Measurements from ENCODE around the gene VPS33A. TPM values are rescaled to one million over a fixed set of nuclear protein-coding genes. Genes with fewer than 3 reads are reported as not detected.

VPS33A gene
- total and polyA plus RNA-seq, 2 experiments from 2014 or later, result 19.5 to 48.0 TPM

DNA sequence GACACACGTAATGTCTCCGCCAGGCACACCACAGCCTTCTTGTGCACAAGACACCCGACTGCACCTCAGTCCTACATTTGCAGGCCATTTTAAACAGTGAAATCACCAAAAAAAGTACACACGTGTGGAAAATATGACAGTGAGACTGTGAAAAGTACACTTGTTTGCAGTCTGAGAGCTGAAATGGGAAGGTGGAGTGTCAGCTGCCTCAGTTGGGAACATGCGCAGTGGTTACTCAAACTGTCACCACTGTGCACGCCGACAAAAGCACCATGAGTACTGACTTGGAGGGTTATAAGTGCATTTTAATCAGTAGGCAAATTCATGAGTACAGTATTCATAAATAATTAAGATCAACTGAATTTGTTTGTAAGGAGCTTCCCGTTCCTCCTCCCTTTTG, 15.8 kb downstream of the VPS33A start:
- Mint-ChIP-seq H3K27ac (no peak overlapping the region), H3K9me3 (no peaks in the 10 kb centered on the region), H3K4me1 (no peaks in the 10 kb centered on the region), H3K4me3 (no peak overlapping the region), H3K27me3 (ENCODE audit: insufficient read depth, low read depth, poor library complexity) (peaks cover 4% of the 10 kb centered on the region), H3K36me3 (ENCODE audit: low read depth) (peaks cover 9% of the 10 kb centered on the region)
- H3K4me2 ChIP-seq, result no peak overlapping the region
- no peaks in the 10 kb centered on the region; the same call in none of the 2 replicates for H4K20me1 ChIP-seq (replicated peaks; ENCODE audit: insufficient read depth)
- no peak for TF ChIP-seq NANOG (IDR thresholded peaks at IDR 0.05; ENCODE audit: borderline replicate concordance)
- TF ChIP-seq EZH2 (IDR thresholded peaks at IDR 0.05; ENCODE audit: low read depth, unreplicated experiment), result no peak
- TF ChIP-seq, protein P1, sequence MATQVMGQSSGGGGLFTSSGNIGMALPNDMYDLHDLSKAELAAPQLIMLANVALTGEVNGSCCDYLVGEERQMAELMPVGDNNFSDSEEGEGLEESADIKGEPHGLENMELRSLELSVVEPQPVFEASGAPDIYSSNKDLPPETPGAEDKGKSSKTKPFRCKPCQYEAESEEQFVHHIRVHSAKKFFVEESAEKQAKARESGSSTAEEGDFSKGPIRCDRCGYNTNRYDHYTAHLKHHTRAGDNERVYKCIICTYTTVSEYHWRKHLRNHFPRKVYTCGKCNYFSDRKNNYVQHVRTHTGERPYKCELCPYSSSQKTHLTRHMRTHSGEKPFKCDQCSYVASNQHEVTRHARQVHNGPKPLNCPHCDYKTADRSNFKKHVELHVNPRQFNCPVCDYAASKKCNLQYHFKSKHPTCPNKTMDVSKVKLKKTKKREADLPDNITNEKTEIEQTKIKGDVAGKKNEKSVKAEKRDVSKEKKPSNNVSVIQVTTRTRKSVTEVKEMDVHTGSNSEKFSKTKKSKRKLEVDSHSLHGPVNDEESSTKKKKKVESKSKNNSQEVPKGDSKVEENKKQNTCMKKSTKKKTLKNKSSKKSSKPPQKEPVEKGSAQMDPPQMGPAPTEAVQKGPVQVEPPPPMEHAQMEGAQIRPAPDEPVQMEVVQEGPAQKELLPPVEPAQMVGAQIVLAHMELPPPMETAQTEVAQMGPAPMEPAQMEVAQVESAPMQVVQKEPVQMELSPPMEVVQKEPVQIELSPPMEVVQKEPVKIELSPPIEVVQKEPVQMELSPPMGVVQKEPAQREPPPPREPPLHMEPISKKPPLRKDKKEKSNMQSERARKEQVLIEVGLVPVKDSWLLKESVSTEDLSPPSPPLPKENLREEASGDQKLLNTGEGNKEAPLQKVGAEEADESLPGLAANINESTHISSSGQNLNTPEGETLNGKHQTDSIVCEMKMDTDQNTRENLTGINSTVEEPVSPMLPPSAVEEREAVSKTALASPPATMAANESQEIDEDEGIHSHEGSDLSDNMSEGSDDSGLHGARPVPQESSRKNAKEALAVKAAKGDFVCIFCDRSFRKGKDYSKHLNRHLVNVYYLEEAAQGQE (IDR thresholded peaks at IDR 0.05; ENCODE audit: unreplicated experiment), result no peak
- TF ChIP-seq, protein P2, sequence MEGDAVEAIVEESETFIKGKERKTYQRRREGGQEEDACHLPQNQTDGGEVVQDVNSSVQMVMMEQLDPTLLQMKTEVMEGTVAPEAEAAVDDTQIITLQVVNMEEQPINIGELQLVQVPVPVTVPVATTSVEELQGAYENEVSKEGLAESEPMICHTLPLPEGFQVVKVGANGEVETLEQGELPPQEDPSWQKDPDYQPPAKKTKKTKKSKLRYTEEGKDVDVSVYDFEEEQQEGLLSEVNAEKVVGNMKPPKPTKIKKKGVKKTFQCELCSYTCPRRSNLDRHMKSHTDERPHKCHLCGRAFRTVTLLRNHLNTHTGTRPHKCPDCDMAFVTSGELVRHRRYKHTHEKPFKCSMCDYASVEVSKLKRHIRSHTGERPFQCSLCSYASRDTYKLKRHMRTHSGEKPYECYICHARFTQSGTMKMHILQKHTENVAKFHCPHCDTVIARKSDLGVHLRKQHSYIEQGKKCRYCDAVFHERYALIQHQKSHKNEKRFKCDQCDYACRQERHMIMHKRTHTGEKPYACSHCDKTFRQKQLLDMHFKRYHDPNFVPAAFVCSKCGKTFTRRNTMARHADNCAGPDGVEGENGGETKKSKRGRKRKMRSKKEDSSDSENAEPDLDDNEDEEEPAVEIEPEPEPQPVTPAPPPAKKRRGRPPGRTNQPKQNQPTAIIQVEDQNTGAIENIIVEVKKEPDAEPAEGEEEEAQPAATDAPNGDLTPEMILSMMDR (conservative IDR thresholded peaks at IDR 0.05; ENCODE audit: low read depth in 2 of 2), result no peak
- no peak for TF ChIP-seq ZNF331 (CRISPR knock-in tag; IDR thresholded peaks at IDR 0.05; ENCODE audit: low read depth)
- TF ChIP-seq POLR2AphosphoS5 (IDR thresholded peaks at IDR 0.05; ENCODE audit: low read depth), result no peak
- TF ChIP-seq, protein P3, sequence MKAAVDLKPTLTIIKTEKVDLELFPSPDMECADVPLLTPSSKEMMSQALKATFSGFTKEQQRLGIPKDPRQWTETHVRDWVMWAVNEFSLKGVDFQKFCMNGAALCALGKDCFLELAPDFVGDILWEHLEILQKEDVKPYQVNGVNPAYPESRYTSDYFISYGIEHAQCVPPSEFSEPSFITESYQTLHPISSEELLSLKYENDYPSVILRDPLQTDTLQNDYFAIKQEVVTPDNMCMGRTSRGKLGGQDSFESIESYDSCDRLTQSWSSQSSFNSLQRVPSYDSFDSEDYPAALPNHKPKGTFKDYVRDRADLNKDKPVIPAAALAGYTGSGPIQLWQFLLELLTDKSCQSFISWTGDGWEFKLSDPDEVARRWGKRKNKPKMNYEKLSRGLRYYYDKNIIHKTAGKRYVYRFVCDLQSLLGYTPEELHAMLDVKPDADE (IDR thresholded peaks at IDR 0.05), result no peak
- no peak overlapping the region for H3K27ac ChIP-seq (ENCODE audit: low read depth)
- H3K79me2 ChIP-seq (replicated peaks; ENCODE audit: insufficient read depth), result 0 out of 2 replicates have a peak, but pooled peaks cover 7% of the 10 kb centered on the region
- H3F3A ChIP-seq (replicated peaks; ENCODE audit: low read depth), result 0 out of 2 replicates have a peak, but pooled peaks cover 3% of the 10 kb centered on the region
- H3K36me3 ChIP-seq (ENCODE audit: insufficient read depth), result 0 out of 2 replicates have a peak, but pooled peaks cover 3% of the 10 kb centered on the region
- no peak overlapping the region for H3K4me3 ChIP-seq
- H3K27me3 ChIP-seq (ENCODE audit: insufficient read depth), result no peaks in the 10 kb centered on the region
- no peaks in the 10 kb centered on the region for H3K9me2 ChIP-seq (ENCODE audit: insufficient read depth)
- no peak for ATAC-seq
- H2AFZ ChIP-seq, result no peak overlapping the region
- H3K4me1 ChIP-seq (ENCODE audit: insufficient read depth), result no peaks in the 10 kb centered on the region
- no peak for DNase-seq (ENCODE audit: low spot score)

DNA sequence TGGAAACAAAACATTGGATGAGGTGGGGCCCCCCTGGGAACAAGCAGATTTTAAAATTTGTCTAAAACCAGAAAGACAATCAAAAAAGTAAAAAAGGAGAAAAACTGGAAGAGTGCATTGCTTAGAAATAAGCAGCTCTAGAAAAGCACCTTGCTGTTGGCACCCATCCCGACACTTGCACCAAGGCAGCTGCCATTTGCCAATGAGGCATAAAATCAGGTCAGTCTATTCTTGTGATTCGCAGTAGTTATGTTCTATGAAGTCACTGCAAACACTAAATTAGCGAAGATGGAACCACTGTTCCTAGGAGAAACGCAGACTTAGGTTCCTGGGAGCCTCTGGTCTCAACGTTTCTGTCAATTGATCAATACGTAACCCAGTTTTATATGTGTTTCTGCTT, 16.2 kb downstream of the VPS33A start:
- no peak for ATAC-seq
- no peak overlapping the region for H3K4me3 ChIP-seq

More for the DNA sequence above, 16.2 kb downstream of the VPS33A start:
- Histone ChIP-seq H3K79me2 (replicated peaks; ENCODE audit: insufficient read depth) (0 out of 2 replicates have a peak, but pooled peaks cover 7% of the 10 kb centered on the region), H3F3A (replicated peaks; ENCODE audit: low read depth) (0 out of 2 replicates have a peak, but pooled peaks cover 3% of the 10 kb centered on the region), H3K4me1 (ENCODE audit: insufficient read depth) (no peaks in the 10 kb centered on the region), H3K27me3 (ENCODE audit: insufficient read depth) (no peaks in the 10 kb centered on the region), H2AFZ (no peak overlapping the region), H3K4me2 (no peak overlapping the region), H3K27ac (ENCODE audit: low read depth) (no peak overlapping the region), H3K36me3 (ENCODE audit: insufficient read depth) (0 out of 2 replicates have a peak, but pooled peaks cover 3% of the 10 kb centered on the region), H4K20me1 (replicated peaks; ENCODE audit: insufficient read depth) (no peaks in the 10 kb centered on the region; the same call in none of the 2 replicates), H3K9me2 (ENCODE audit: insufficient read depth) (no peaks in the 10 kb centered on the region)
- DNase-seq (ENCODE audit: low spot score), result no peak
- H3K36me3 Mint-ChIP-seq (ENCODE audit: low read depth), result peaks cover 9% of the 10 kb centered on the region
- TF ChIP-seq, protein P1 (IDR thresholded peaks at IDR 0.05; ENCODE audit: unreplicated experiment), result no peak
- TF ChIP-seq, protein P2 (conservative IDR thresholded peaks at IDR 0.05; ENCODE audit: low read depth in 2 of 2), result no peak
- TF ChIP-seq POLR2AphosphoS5 (IDR thresholded peaks at IDR 0.05; ENCODE audit: low read depth), result no peak
- TF ChIP-seq, protein P3 (IDR thresholded peaks at IDR 0.05), result no peak
- no peak for TF ChIP-seq EZH2 (IDR thresholded peaks at IDR 0.05; ENCODE audit: low read depth, unreplicated experiment)
- TF ChIP-seq CREB1 (CRISPR knock-in tag; IDR thresholded peaks at IDR 0.05; ENCODE audit: low read depth), result no peak
- peaks cover 4% of the 10 kb centered on the region for H3K27me3 Mint-ChIP-seq (ENCODE audit: insufficient read depth, low read depth, poor library complexity)
- no peak overlapping the region for H3K4me3 Mint-ChIP-seq
- H3K9me3 Mint-ChIP-seq, result no peaks in the 10 kb centered on the region
- H3K4me1 Mint-ChIP-seq, result no peaks in the 10 kb centered on the region
- no peak overlapping the region for H3K27ac Mint-ChIP-seq

Measured in GM23338 (cell line).